HEK293 (cell line): ENCODE measurements around the gene KLHL12.

ENCODE experiments used
- ATF2 ChIP-seq: fragments of 450-650 bp; formaldehyde crosslinking; IDR thresholded peaks from 2 replicates; pipeline ENCODE4 v1.5.1; 2016; ENCODE audit warnings: missing biosample characterization, missing genetic modification characterization, low read depth
- HIC1 ChIP-seq: fragments of 450-650 bp; formaldehyde crosslinking; IDR thresholded peaks from 2 replicates; pipeline ENCODE4 v1.5.1; 2016; ENCODE audit warnings: missing biosample characterization, missing genetic modification characterization
- HOXA7 ChIP-seq: sonication (generic); formaldehyde crosslinking; IDR thresholded peaks from 2 replicates; pipeline ENCODE4 v1.8.1; 2022; ENCODE audit warnings: missing genetic modification reagents, borderline replicate concordance
- IKZF3 ChIP-seq: fragments of 450-650 bp; IDR thresholded peaks from 2 replicates; pipeline ENCODE4 v1.5.0; 2018; ENCODE audit warnings: missing biosample characterization, mild to moderate bottlenecking, missing genetic modification characterization, moderate library complexity
- SP7 ChIP-seq: fragments of 450-650 bp; formaldehyde crosslinking; IDR thresholded peaks from 2 replicates; pipeline ENCODE4 v1.5.1; 2016; ENCODE audit warnings: missing biosample characterization, missing genetic modification characterization
- YY1 ChIP-seq: fragments of 450-650 bp; formaldehyde crosslinking; IDR thresholded peaks from 2 replicates; pipeline ENCODE4 v1.5.1; 2018; ENCODE audit warnings: missing biosample characterization, missing genetic modification characterization
- YY2 ChIP-seq: fragments of 450-650 bp; formaldehyde crosslinking; IDR thresholded peaks from 2 replicates; pipeline ENCODE4 v1.5.1; 2016; ENCODE audit warnings: missing biosample characterization, missing genetic modification characterization
- ZBTB17 ChIP-seq: fragments of 450-650 bp; formaldehyde crosslinking; IDR thresholded peaks from 2 replicates; pipeline ENCODE4 v1.5.1; 2016; ENCODE audit warnings: missing biosample characterization, missing genetic modification characterization
- ZBTB21 ChIP-seq: fragments of 450-650 bp; formaldehyde crosslinking; IDR thresholded peaks from 2 replicates; pipeline ENCODE4 v1.5.1; 2017; ENCODE audit warnings: missing biosample characterization, missing genetic modification characterization
- ZBTB8A ChIP-seq: fragments of 450-650 bp; formaldehyde crosslinking; IDR thresholded peaks from 2 replicates; pipeline ENCODE4 v1.5.1; 2016; ENCODE audit warnings: missing biosample characterization, missing genetic modification characterization
- ZNF175 ChIP-seq: fragments of 450-650 bp; formaldehyde crosslinking; IDR thresholded peaks from 2 replicates; pipeline ENCODE4 v1.5.1; 2016; ENCODE audit warnings: missing biosample characterization, missing genetic modification characterization
- ZNF202 ChIP-seq: fragments of 450-650 bp; formaldehyde crosslinking; IDR thresholded peaks from 2 replicates; pipeline ENCODE4 v1.5.1; 2016; ENCODE audit warnings: missing biosample characterization, missing genetic modification characterization, borderline replicate concordance
- ZNF221 ChIP-seq: fragments of 450-650 bp; formaldehyde crosslinking; IDR thresholded peaks from 2 replicates; pipeline ENCODE4 v1.5.1; 2017; ENCODE audit warnings: missing biosample characterization, missing genetic modification characterization, borderline replicate concordance
- ZNF223 ChIP-seq: fragments of 450-650 bp; formaldehyde crosslinking; IDR thresholded peaks from 2 replicates; pipeline ENCODE4 v1.5.1; 2016; ENCODE audit warnings: missing biosample characterization, missing genetic modification characterization
- ZNF23 ChIP-seq: fragments of 450-650 bp; formaldehyde crosslinking; IDR thresholded peaks from 2 replicates; pipeline ENCODE4 v1.5.1; 2016; ENCODE audit warnings: missing biosample characterization, missing genetic modification characterization, borderline replicate concordance
- ZNF248 ChIP-seq: fragments of 450-650 bp; formaldehyde crosslinking; IDR thresholded peaks from 2 replicates; pipeline ENCODE4 v1.5.1; 2017; ENCODE audit warnings: missing biosample characterization, missing genetic modification characterization
- ZNF37A ChIP-seq: fragments of 450-650 bp; IDR thresholded peaks from 2 replicates; pipeline ENCODE4 v1.5.1; 2018; ENCODE audit warnings: missing biosample characterization, missing genetic modification characterization
- ZNF394 ChIP-seq: fragments of 450-650 bp; formaldehyde crosslinking; IDR thresholded peaks from 2 replicates; pipeline ENCODE4 v1.5.1; 2016; ENCODE audit warnings: missing biosample characterization, missing genetic modification characterization, mild to moderate bottlenecking, moderate library complexity, borderline replicate concordance
- ZNF426 ChIP-seq: fragments of 450-650 bp; formaldehyde crosslinking; IDR thresholded peaks from 2 replicates; pipeline ENCODE4 v1.5.1; 2017; ENCODE audit warnings: missing biosample characterization, missing genetic modification characterization, mild to moderate bottlenecking, inconsistent platforms, moderate library complexity
- ZNF473 ChIP-seq: fragments of 450-650 bp; formaldehyde crosslinking; IDR thresholded peaks from 2 replicates; pipeline ENCODE4 v1.5.1; 2017; ENCODE audit warnings: missing biosample characterization, missing genetic modification characterization
- ZNF529 ChIP-seq: fragments of 450-650 bp; formaldehyde crosslinking; IDR thresholded peaks from 2 replicates; pipeline ENCODE4 v1.5.1; 2017; ENCODE audit warnings: missing genetic modification characterization, missing biosample characterization; ENCODE audit not compliant: insufficient replicate concordance
- ZNF530 ChIP-seq: fragments of 450-650 bp; formaldehyde crosslinking; IDR thresholded peaks from 2 replicates; pipeline ENCODE4 v1.5.1; 2016; ENCODE audit warnings: low read depth, missing biosample characterization, missing genetic modification characterization
- ZNF549 ChIP-seq: fragments of 450-650 bp; IDR thresholded peaks from 2 replicates; pipeline ENCODE4 v1.5.1; 2018; ENCODE audit warnings: missing biosample characterization, missing genetic modification characterization, mild to moderate bottlenecking, inconsistent platforms, moderate library complexity
- ZNF561 ChIP-seq: fragments of 450-650 bp; IDR thresholded peaks from 2 replicates; pipeline ENCODE4 v1.5.1; 2018; ENCODE audit warnings: missing biosample characterization, missing genetic modification characterization, borderline replicate concordance
- ZNF701 ChIP-seq: fragments of 450-650 bp; formaldehyde crosslinking; IDR thresholded peaks from 2 replicates; pipeline ENCODE4 v1.5.1; 2016; ENCODE audit warnings: missing biosample characterization, missing genetic modification characterization
- ZNF707 ChIP-seq: fragments of 450-650 bp; formaldehyde crosslinking; IDR thresholded peaks from 2 replicates; pipeline ENCODE4 v1.5.1; 2016; ENCODE audit warnings: missing biosample characterization, missing genetic modification characterization
- ZNF777 ChIP-seq: fragments of 450-650 bp; formaldehyde crosslinking; IDR thresholded peaks from 2 replicates; pipeline ENCODE4 v1.5.1; 2017; ENCODE audit warnings: missing biosample characterization, missing genetic modification characterization, borderline replicate concordance
- ZNF785 ChIP-seq: fragments of 450-650 bp; formaldehyde crosslinking; IDR thresholded peaks from 2 replicates; pipeline ENCODE4 v1.5.1; 2016; ENCODE audit warnings: missing biosample characterization, missing genetic modification characterization
- TF ChIP-seq, protein P1 (sequence below): fragments of 450-650 bp; formaldehyde crosslinking; IDR thresholded peaks from 2 replicates; pipeline ENCODE4 v1.5.1; 2016; ENCODE audit warnings: missing biosample characterization, missing genetic modification characterization
- TF ChIP-seq, protein P2 (sequence below): fragments of 450-650 bp; formaldehyde crosslinking; IDR thresholded peaks from 2 replicates; pipeline ENCODE4 v1.5.1; 2016; ENCODE audit warnings: missing biosample characterization, missing genetic modification characterization
- TF ChIP-seq, protein P3 (sequence below): fragments of 450-650 bp; formaldehyde crosslinking; IDR thresholded peaks from 2 replicates; pipeline ENCODE4 v1.5.1; 2017; ENCODE audit warnings: missing biosample characterization, mild to moderate bottlenecking, missing genetic modification characterization, moderate library complexity

Gene KLHL12

GRCh38 chr1:202957733-202958543 lies 30.9 kb upstream of the KLHL12 start, which contains the start of gene ADIPOR1 (continued):
- no peak for TF ChIP-seq HIC1 (tag by site-specific recombination)
- TF ChIP-seq ZNF561 (tag by site-specific recombination): peak; percentile 43; the same call in 1 of the 2 replicates
- no peak for TF ChIP-seq ATF2 (tag by site-specific recombination)
- TF ChIP-seq ZNF175 (tag by site-specific recombination): no peak
- no peak; the same call in 1 of the 2 replicates for TF ChIP-seq SP7 (tag by site-specific recombination)
- no peak for TF ChIP-seq ZNF223 (tag by site-specific recombination)
- no peak for TF ChIP-seq ZNF37A (tag by site-specific recombination)
- TF ChIP-seq, protein P1, sequence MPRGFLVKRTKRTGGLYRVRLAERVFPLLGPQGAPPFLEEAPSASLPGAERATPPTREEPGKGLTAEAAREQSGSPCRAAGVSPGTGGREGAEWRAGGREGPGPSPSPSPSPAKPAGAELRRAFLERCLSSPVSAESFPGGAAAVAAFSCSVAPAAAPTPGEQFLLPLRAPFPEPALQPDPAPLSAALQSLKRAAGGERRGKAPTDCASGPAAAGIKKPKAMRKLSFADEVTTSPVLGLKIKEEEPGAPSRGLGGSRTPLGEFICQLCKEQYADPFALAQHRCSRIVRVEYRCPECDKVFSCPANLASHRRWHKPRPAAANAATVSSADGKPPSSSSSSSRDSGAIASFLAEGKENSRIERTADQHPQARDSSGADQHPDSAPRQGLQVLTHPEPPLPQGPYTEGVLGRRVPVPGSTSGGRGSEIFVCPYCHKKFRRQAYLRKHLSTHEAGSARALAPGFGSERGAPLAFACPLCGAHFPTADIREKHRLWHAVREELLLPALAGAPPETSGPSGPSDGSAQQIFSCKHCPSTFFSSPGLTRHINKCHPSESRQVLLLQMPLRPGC (tag by site-specific recombination): no peak
- peak; percentile 31; the same call in 1 of the 2 replicates for TF ChIP-seq ZBTB8A
- TF ChIP-seq YY2: no peak
- no peak for TF ChIP-seq ZNF777 (tag by site-specific recombination)
- TF ChIP-seq ZNF202 (tag by site-specific recombination): no peak
- no peak for TF ChIP-seq ZNF394
- no peak for TF ChIP-seq IKZF3
- TF ChIP-seq ZNF221 (tag by site-specific recombination): no peak
- TF ChIP-seq ZBTB17: no peak
- TF ChIP-seq ZNF23 (tag by site-specific recombination): no peak
- no peak for TF ChIP-seq ZNF529 (tag by site-specific recombination)
- no peak for TF ChIP-seq ZNF785
- no peak for TF ChIP-seq HOXA7
- TF ChIP-seq ZNF701 (tag by site-specific recombination): no peak
- no peak for TF ChIP-seq ZNF707 (tag by site-specific recombination)
- no peak for TF ChIP-seq ZBTB21 (tag by site-specific recombination)
- TF ChIP-seq ZNF530 (tag by site-specific recombination): no peak
- TF ChIP-seq, protein P2, sequence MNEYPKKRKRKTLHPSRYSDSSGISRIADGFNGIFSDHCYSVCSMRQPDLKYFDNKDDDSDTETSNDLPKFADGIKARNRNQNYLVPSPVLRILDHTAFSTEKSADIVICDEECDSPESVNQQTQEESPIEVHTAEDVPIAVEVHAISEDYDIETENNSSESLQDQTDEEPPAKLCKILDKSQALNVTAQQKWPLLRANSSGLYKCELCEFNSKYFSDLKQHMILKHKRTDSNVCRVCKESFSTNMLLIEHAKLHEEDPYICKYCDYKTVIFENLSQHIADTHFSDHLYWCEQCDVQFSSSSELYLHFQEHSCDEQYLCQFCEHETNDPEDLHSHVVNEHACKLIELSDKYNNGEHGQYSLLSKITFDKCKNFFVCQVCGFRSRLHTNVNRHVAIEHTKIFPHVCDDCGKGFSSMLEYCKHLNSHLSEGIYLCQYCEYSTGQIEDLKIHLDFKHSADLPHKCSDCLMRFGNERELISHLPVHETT: no peak
- no peak for TF ChIP-seq ZNF549
- TF ChIP-seq, protein P3, sequence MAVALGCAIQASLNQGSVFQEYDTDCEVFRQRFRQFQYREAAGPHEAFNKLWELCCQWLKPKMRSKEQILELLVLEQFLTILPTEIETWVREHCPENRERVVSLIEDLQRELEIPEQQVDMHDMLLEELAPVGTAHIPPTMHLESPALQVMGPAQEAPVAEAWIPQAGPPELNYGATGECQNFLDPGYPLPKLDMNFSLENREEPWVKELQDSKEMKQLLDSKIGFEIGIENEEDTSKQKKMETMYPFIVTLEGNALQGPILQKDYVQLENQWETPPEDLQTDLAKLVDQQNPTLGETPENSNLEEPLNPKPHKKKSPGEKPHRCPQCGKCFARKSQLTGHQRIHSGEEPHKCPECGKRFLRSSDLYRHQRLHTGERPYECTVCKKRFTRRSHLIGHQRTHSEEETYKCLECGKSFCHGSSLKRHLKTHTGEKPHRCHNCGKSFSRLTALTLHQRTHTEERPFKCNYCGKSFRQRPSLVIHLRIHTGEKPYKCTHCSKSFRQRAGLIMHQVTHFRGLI (tag by site-specific recombination): no peak
- no peak for TF ChIP-seq ZNF473 (tag by site-specific recombination)
- TF ChIP-seq ZNF248 (tag by site-specific recombination): no peak
- 0 out of 2 replicates have a peak, but pooled peaks have one; percentile 31 for TF ChIP-seq YY1 (tag by site-specific recombination)
- TF ChIP-seq ZNF426: no peak
